Ectodermal cell (in vitro differentiated cells): ENCODE data around the gene USH1C.

ENCODE experiments used
- H3K27ac ChIP-seq: 2 replicates; pipeline ENCODE4 v1.7.0; 2013; ENCODE audit warnings: mild to moderate bottlenecking, low read depth, low read length; ENCODE audit not compliant: insufficient read depth, poor library complexity, severe bottlenecking
- H3K27me3 ChIP-seq: 2 replicates; pipeline ENCODE4 v1.7.0; 2013; ENCODE audit warnings: mild to moderate bottlenecking, low read length; ENCODE audit not compliant: insufficient read depth, control insufficient read depth, poor library complexity, severe bottlenecking
- H3K36me3 ChIP-seq: one replicate; pipeline ENCODE4 v1.7.0; 2013; ENCODE audit warnings: low read length; ENCODE audit not compliant: control insufficient read depth, insufficient read depth
- H3K4me1 ChIP-seq: one replicate; pipeline ENCODE4 v1.7.0; 2013; ENCODE audit warnings: low read length; ENCODE audit not compliant: control insufficient read depth, insufficient read depth
- H3K4me3 ChIP-seq: 2 replicates; pipeline ENCODE4 v1.7.0; 2013; ENCODE audit warnings: low read depth, low read length, control low read depth; ENCODE audit not compliant: insufficient read depth
- H3K9me3 ChIP-seq: 2 replicates; pipeline ENCODE4 v1.7.0; 2013; ENCODE audit warnings: mild to moderate bottlenecking, low read length, moderate library complexity; ENCODE audit not compliant: control insufficient read depth
- WGBS, 2 experiments: methylation state at CpG; one replicate each; pipeline ENCODE4 v1.1.7; 2013; ENCODE audit warnings: missing lambda C conversion rate in 2 of 2; 5-methylcytosine and 5-hydroxymethylcytosine counted together

The USH1C gene

DNA sequence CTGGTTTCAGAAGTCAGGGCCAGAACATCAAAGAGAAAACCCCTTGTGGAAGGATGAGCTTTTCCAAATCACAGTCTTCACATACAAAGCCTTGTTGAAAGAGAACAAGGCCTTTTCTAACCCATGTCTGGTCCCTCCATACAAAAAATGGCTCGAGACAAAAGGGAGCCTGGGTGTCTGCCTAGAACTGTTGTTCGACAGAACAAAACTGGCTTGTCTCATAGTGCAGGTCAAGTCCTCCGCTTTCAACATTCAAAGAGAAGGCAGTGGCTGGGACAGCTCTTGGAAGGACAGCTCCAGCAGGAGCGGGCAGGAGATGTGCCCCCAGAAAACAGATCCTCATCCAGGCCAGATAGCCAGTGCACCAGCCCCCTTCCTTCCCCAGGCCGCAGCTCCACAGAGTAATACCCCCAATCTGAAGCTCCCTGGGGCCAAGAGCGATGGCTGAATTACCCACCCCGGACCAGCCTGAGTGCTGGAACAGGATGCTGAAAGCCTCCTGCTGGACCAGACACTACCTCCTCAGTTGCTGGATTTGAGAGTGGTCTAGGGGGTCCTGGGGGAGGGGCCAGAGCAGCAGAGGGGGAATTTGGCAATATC lies 27.6 kb downstream of the USH1C start:
- no peak overlapping the region for H3K27ac ChIP-seq
- H3K27me3 ChIP-seq, result no peaks in the 10 kb centered on the region
- H3K9me3 ChIP-seq, result no peaks in the 10 kb centered on the region
- H3K4me3 ChIP-seq, result no peak overlapping the region
- WGBS, 2 experiments, result 89 to 94% methylated on average over 7 of the region's 7 CpGs
- H3K36me3 ChIP-seq, result no peaks in the 10 kb centered on the region
- no peaks in the 10 kb centered on the region for H3K4me1 ChIP-seq

DNA sequence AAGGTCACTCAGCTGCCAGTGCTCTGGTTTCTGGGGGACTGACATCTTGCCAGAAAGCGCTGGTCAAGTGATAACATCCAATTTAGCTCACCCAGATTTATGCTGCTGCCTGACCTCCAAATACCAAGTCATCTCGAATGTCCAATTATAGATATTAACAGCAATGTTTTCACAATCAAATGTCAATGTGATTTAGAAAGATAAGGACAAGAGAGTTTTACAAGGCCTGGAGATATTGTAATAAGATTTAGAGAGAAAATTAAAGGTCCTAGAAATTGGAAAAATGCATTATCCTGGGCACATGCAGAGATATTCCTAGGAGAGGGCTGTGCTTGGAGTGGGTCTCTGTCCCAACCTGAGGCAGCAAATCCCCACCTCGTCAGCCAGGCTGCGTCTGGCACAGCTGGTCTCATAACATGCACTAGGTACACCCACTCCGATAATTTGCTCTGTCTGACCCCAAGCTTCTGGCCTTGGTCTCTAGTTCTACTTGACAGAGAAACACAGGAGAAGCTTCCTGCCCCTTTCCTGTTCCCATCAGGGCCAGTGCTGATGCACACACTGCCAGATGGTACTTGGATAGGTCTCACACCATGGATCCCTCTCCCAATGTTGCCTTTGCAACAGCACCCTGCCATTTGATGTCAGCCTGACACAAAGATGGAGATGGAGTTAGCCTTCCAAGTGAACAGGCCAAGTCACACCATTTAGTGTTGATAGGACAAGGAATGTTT lies 28.6 kb downstream of the USH1C start:
- Histone ChIP-seq H3K9me3 (no peaks in the 10 kb centered on the region), H3K4me3 (no peak overlapping the region), H3K4me1 (no peaks in the 10 kb centered on the region), H3K36me3 (no peaks in the 10 kb centered on the region), H3K27me3 (no peaks in the 10 kb centered on the region), H3K27ac (no peak overlapping the region)
- WGBS, 2 experiments, result 92 to 93% methylated on average over 4 of the region's 5 CpGs

DNA sequence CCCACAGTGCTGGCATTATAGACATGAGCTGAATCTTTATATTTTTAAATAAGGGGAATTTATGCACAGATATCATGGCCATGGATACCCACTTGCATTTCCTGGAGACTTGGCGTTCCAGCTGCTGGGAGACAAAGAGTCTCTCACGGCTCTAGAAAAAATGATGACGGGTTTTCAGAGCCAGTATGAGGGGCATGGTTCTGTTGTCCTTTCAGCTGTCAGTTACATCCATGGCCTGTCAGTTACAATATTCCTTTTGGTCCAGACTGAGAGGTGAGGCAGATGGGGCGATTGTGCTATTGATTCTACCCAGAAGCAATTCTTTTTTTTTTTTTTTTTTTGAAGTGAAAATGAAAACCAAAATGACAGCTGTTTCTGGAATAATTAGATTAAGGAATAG lies 29.7 kb downstream of the USH1C start:
- no peak overlapping the region for H3K27ac ChIP-seq
- H3K4me1 ChIP-seq, result no peaks in the 10 kb centered on the region
- no peaks in the 10 kb centered on the region for H3K27me3 ChIP-seq
- H3K9me3 ChIP-seq, result no peaks in the 10 kb centered on the region
- no peaks in the 10 kb centered on the region for H3K36me3 ChIP-seq
- WGBS, 2 experiments, result 93 to 94% methylated on average over 4 of the region's 4 CpGs
- no peak overlapping the region for H3K4me3 ChIP-seq

DNA sequence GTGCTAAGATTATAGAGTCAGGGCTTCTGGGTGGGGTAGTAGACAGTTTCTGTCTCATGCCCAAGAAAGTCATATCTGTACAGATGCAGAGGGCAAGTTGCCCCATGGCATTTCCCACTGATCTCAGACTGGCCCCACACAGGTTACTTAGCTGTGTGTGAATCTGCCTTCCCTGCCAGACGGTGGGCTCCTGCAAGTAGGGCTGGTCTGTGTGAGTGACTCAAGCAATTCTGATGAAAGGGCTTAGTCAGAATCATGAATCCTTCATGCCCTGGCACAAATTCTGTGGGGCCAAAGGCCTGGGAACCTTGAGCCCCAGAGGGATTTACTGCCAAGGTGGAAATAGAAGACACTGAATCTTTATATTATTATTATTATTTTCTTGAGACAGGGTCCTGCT lies 30.4 kb downstream of the USH1C start:
- 79 to 92% methylated on average over 1 of the region's 1 CpG for WGBS, 2 experiments
- Histone ChIP-seq H3K4me3 (no peak overlapping the region), H3K9me3 (no peaks in the 10 kb centered on the region), H3K27me3 (no peaks in the 10 kb centered on the region), H3K36me3 (no peaks in the 10 kb centered on the region), H3K27ac (no peak overlapping the region), H3K4me1 (no peaks in the 10 kb centered on the region)

DNA sequence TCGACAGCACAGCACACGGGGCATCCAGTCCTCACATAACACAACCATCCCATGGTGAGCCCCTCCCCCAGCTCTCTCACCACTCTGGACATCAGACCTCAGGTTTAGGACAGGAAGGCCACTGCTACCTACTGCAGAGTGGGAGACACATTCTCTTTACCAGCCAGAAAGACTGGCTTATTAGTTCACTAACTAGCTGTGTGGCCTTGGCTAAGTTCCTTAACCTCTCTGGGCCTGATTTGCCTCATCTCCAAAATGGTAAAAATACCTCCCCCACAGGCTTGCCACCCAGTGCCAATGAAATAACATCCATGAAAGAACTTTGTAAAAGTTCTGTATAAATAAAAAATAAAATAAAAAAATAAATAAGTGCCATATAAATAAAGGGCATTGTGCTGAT lies 32.1 kb downstream of the USH1C start:
- Histone ChIP-seq H3K36me3 (no peaks in the 10 kb centered on the region), H3K4me1 (no peaks in the 10 kb centered on the region), H3K4me3 (no peak overlapping the region), H3K9me3 (no peaks in the 10 kb centered on the region), H3K27me3 (no peaks in the 10 kb centered on the region), H3K27ac (no peak overlapping the region)
- WGBS, 2 experiments, result 79 to 91% methylated on average over 2 of the region's 2 CpGs

DNA sequence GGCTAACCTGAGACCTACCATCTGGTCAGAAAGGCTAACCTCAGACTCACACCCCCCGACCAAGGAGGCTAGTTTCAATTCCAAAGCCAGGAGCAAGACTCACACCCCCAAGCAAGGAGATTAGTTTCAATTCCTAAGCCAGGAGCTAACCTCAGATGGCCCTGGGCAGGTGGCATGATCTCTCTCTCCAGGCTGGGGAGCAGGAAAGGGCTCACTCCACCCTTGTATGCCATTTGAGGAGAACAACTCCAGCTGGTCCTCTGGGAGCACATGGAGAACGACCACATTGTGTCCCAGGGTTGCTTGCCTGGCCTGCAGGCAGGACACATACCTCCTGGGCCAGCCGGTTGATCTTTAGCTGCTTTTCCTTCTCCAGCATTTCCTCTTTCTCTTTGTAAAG lies 32.6 kb downstream of the USH1C start:
- Histone ChIP-seq H3K4me1 (no peaks in the 10 kb centered on the region), H3K4me3 (no peak overlapping the region), H3K9me3 (no peaks in the 10 kb centered on the region), H3K27me3 (no peaks in the 10 kb centered on the region), H3K36me3 (no peaks in the 10 kb centered on the region), H3K27ac (no peak overlapping the region)
- 69 to 71% methylated on average over 3 of the region's 3 CpGs for WGBS, 2 experiments

DNA sequence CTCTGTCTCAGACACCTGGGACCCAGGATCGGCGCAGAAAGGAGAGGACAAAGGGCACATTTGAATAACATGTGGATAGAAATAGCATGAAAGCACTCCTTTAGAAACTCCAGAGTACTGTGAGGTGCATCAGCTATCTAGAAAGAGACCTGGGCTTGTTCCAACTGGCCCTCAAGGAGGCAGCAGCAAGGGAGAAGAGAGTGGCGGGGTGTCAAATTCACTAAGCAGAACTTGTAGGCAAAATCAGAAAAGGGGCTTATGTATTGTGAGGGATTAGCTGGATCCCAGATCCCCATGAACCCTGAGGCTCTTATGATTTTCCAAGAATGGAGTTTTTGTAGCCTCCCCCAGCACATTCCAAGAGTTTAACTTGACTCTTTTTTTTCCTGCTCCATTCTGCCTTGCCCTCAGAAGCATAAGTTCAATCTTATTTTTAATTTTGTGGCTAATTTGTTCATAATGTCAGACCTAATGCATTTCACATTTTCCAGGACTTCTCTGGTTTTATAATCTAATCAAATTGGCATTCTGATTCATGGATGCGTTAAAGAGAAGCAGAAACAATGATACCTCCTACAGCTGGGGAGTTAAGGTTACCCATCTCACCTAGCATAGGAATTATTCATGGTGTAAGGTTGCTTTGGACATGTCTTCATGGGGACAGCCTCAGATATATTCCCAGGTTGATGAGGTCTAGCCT lies 33.6 kb downstream of the USH1C start:
- H3K4me1 ChIP-seq, result no peaks in the 10 kb centered on the region
- no peaks in the 10 kb centered on the region for H3K9me3 ChIP-seq
- no peaks in the 10 kb centered on the region for H3K36me3 ChIP-seq
- no peaks in the 10 kb centered on the region for H3K27me3 ChIP-seq
- WGBS, 2 experiments, result 73 to 86% methylated on average over 4 of the region's 4 CpGs
- no peak overlapping the region for H3K27ac ChIP-seq
- H3K4me3 ChIP-seq, result no peak overlapping the region

DNA sequence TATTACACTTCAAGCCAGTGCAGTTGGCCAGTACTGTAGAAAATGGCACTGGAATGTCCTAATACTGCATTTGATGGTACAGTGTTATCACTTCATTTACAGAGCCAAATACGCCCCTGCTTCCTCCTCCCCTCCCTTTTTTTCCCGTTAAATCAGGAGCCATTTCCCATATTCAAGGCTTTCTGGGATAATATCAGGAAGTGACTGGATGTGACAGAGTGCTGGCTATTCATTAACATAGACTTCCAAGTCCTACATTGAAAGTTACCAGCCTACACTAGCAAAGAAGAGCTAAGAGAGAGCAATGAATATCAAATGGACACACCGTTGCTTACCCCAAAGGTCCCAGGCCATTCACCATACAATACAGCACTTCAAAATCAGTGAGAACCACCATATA lies 35.4 kb downstream of the USH1C start:
- H3K4me3 ChIP-seq, result no peak overlapping the region
- no peaks in the 10 kb centered on the region for H3K4me1 ChIP-seq
- no peaks in the 10 kb centered on the region for H3K36me3 ChIP-seq
- H3K27ac ChIP-seq, result no peak overlapping the region
- WGBS, 2 experiments, result 63 to 81% methylated on average over 3 of the region's 3 CpGs
- no peaks in the 10 kb centered on the region for H3K9me3 ChIP-seq
- no peaks in the 10 kb centered on the region for H3K27me3 ChIP-seq

DNA sequence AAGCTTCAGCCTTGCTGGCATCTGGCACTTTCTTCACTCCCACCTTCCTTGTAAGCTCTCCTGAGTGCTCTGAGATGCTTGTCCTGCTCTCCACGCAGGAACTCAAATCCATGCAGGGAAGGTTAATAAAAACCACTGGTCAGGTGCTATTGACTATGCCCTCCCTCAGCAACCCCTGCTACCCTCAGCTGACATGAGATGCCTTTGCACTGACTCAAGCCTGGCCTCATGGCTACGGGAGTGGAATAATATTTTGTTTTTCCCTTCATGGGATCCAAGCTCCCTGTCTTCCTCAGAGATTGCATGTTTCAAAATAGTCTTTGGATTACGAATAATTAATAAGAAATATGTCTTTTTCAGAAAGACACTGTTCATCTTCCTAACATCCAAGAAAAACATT lies 35.9 kb downstream of the USH1C start:
- Histone ChIP-seq H3K36me3 (no peaks in the 10 kb centered on the region), H3K4me3 (no peak overlapping the region), H3K9me3 (no peaks in the 10 kb centered on the region), H3K27me3 (no peaks in the 10 kb centered on the region), H3K4me1 (no peaks in the 10 kb centered on the region), H3K27ac (no peak overlapping the region)
- WGBS, 2 experiments, result 83% methylated on average over 2 to 3 of the region's 3 CpGs

DNA sequence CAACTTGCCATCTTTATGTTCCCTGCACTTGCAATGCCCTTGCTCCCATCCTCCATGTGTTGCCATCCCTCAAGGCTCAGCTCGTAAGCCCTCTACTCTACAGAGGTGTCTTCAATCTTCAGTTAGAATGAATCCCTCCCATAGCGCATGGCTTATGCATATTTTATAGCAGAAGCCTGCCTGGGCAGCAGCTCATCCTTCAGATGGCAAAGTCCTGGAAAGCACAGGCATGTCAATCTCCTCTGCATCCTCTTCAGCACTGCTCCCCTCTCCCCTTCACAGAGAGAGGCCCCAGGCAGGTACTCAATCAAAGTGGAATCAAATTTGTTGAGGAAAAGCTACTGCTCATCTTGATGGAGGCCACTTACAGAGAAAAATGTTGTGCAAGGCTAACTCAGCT lies 36.4 kb downstream of the USH1C start:
- H3K27me3 ChIP-seq, result no peaks in the 10 kb centered on the region
- H3K4me1 ChIP-seq, result no peaks in the 10 kb centered on the region
- H3K36me3 ChIP-seq, result no peaks in the 10 kb centered on the region
- WGBS, 2 experiments, result 89 to 90% methylated on average over 2 of the region's 2 CpGs
- no peak overlapping the region for H3K4me3 ChIP-seq
- H3K27ac ChIP-seq, result no peak overlapping the region
- no peaks in the 10 kb centered on the region for H3K9me3 ChIP-seq
